GM19351 (cell line): ENCODE measurements around the gene CCDC102A.

Experiments used
- ATAC-seq: cut with Tn5 transposase; IDR thresholded peaks from one replicate; pipeline ENCODE4 v1.9.1; 2021; ENCODE audit warnings: mild to moderate bottlenecking, moderate library complexity; ENCODE audit not compliant: unreplicated experiment

CCDC102A gene

GRCh38 chr16:57522960-57523359, 13.4 kb downstream of the CCDC102A start:
- no peak for ATAC-seq

- peak; percentile 77 for ATAC-seq
These were observed 16.5 kb downstream of the CCDC102A start for GRCh38 chr16:57519796-57520360.

DNA sequence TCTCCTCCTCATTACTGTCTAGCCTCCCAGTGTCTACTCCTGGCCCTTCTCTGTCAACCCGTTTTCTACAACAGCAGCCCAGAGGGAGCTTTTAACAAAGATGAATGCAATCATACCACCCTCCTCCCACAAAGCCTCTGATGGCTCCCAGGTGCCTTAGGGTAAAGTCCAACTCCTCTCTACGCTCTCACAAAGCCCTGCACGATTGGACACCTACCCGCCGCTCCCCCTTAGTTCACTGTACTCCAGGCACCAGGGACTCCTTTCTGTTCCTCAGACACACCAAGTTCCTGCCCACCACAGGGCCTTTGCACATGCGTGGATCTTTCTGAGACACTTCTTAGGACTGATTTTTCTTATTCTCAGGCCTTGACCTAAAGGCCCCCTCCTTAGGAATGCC, 17.4 kb downstream of the CCDC102A start:
- ATAC-seq, result no peak

- no peak for ATAC-seq
These were observed 17.9 kb downstream of the CCDC102A start for GRCh38 chr16:57518520-57518919.

DNA sequence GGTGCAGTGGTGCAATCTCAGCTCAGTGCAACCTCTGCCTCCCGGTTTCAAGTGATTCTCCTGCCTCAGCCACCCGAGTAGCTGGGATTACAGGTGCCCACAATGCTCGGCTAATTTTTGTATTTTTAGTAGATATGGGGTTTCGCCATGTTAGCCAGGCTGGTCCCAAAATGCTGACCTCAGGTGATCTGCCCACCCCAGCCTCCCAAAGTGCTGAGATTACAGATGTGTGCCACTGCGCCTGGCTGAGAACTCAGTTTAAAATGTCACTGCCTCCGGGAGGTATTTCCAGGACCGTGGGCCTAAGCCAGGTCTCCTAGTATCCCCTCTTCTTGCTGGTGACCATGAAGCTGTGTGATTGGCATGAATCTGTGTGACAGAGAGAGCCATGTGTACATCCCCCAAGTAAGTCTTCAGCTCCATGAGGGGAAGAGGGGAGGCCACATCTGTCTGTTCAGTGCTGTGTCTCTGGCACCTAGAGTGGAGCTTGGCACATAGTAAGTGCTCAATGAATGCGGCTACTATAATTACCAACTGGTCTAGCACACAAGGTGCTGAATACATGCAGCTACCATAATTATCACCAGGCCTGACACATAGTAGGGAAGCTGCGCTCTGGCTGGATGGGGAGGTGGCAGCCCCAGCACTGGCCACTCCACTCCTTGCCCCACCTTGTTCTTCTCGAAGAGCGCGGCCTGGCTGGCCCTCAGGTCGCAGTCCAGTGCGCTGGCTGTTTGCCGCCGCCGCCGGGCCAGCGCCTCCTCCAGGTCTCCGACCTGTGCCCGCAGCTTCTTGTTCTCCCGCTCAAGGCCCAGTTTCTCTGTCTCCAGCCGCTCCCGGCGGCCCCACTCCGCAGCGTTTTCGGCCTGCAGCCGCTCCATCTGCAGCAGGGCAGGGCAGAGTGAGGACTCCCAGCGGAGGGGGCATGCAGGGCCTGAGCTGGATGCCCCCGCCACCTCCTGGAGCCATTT, 18.7 kb downstream of the CCDC102A start:
- ATAC-seq, result no peak

GRCh38 chr16:57516773-57517172, 19.6 kb downstream of the CCDC102A start:
- ATAC-seq, result no peak

DNA sequence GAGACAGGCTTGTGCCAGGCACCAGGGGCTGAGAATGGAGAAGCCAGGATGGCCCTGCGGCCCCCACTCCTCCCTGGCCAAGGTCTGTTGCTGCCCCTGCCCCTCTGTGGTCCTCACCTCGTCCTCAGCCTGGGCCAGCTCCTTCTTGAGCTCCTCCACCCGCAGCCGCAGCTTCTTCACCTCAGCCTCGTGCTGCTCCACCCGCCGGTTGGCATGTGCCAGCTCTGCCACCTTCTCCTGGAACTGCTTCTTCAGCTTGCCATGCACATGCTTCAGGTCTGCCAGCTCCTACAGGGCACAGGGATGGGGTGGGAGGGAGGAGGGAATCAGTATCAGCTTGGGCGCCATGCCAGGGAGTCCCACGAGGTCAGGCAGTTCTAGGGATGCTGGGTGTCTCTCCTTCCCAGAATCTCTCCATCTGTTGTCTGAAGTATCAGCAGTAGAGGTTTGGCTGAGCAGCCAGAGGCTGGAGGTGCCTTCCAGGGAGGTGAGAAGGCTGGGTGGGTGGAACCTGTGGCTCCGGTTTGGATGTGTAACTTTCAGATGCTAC, 20.1 kb downstream of the CCDC102A start:
- no peak for ATAC-seq

GRCh38 chr16:57514791-57515600, 21.4 kb downstream of the CCDC102A start:
- ATAC-seq, result no peak

DNA sequence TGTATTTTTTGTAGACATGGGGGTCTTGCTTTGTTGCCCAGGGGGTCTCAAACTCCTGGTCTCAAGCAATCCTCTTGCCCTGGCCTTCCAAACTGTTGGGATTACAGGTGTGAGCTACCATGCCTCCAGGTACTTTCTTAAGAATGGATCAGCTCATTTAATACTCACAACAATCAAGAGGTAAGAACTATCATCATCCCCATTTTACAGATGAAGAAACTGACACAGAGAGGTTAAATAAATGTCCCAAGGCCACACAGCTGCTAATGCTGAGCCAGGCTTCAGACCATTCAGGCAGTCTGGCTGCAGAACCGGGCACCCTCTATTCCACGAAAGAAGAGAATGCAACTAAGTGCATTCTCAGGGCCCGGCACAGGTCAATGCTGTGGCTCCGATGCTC, 22.0 kb downstream of the CCDC102A start:
- ATAC-seq, result no peak

GRCh38 chr16:57513371-57514102, 22.8 kb downstream of the CCDC102A start:
- ATAC-seq, result no peak

GRCh38 chr16:57512296-57513001, 23.9 kb downstream of the CCDC102A start:
- no peak for ATAC-seq

GRCh38 chr16:57510016-57510871, 26.1 kb downstream of the CCDC102A start:
- ATAC-seq, result no peak

- ATAC-seq, result no peak
These were observed 27.0 kb downstream of the CCDC102A start for GRCh38 chr16:57509231-57509923.

DNA sequence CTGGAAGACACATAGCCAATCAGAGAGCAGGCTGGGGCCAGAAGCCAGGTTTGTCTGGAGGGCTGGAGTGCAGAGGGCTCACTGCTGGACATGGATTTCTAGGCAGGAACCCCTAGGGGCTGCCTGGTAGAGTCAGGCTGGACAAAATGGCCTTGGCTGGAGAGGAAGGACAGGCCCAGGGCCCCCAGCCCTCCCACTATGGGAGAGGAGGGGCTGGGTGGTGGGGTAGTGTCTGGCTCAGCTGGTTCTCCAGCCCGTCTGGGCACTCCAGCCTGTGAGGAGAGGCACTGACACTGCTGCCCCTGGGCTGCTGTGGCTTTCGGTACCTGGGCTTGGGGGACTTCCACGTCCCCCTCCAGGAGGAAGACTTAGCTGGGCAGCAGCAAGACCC, 28.3 kb downstream of the CCDC102A start:
- no peak for ATAC-seq

DNA sequence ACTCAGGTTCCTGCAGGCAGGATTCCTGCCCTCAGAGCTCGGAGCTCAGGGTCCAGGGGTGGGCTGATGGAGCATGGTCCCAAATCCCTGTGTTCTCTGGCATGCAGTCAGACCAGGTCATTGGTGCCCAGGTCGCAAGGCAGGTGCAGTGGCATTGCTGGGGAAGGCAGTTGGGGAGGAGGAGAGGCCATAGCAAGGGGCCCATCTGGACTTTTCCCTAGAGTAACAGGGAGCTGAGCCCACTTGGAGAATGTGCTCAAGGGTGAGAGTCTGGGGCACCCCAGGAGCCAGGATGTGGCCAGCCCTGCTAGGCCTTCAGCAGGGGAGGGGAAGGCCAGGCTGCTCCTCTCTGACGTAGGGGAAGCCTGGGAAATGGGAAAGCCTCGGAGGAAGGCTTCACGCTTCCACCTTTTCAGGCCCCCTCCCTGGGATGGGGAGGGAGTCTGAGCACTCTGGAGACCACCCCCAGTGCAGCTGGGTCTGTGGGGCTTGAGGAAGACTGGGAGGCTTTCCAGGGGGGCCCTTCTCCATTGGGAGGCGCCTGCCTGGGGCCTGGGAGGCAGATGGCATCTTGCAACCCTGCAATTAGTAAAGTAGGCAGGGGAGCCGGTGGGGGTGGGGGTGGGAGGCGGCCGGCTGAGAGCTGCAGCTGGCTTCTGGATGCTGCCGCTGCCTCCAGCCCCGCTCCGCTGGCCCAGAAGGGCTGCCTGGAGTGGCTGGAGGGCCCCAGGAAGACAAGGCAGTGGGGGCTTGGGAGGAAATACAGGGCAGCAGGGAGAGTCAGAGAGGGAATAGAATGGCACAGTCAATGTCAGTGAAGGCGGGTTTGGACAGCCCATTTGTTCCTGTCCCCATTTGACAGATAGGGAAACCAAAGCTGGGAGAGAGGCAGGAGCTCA, 29.0 kb downstream of the CCDC102A start:
- ATAC-seq, result no peak

DNA sequence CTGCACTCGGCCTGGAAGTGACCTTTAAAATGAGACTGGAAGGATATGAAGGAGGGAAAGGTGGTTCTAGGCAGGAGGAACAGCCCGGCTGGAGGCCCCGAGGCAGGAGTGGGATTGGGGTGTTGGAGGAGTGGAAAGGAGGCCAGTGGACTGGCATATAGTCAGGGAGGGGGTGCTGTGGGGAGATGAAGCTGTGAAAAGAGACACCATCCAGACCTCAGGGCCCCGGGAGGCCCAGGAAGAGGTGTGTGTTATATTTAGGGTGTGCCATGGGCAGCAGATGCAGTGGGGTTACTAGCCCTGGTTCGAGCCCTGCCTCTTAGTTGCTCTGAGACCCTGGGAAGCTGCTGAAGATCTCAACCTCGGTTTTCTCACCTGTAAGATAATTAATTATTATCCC, 31.2 kb downstream of the CCDC102A start:
- ATAC-seq, result no peak

- ATAC-seq, result no peak
These were observed 31.9 kb downstream of the CCDC102A start for GRCh38 chr16:57504491-57504890.
